Transverse colon (tissue), 3 donors: ENCODE measurements around the gene DCT.

ENCODE experiments used
- EP300 ChIP-seq: sonication (generic); formaldehyde crosslinking; IDR thresholded peaks from one replicate; pipeline ENCODE4 v1.6.1; 2017; ENCODE audit warnings: antibody characterized with exemption, low read depth
- TF ChIP-seq, protein P1 (sequence below), 5 experiments: fragments of 200-600 bp in 3 of 5; fragments of 450-650 bp in 2 of 5; sonication (generic) in 3 of 5; IDR thresholded peaks; 1 replicate in 2 of 5; 2 replicates in 3 of 5; pipeline ENCODE4 v1.5.1; 2016 to 2017; ENCODE audit warnings: antibody characterized with exemption in 5 of 5, inconsistent platforms in 3 of 5, mild to moderate bottlenecking in 2 of 5, moderate library complexity in 1 of 5

DNA sequence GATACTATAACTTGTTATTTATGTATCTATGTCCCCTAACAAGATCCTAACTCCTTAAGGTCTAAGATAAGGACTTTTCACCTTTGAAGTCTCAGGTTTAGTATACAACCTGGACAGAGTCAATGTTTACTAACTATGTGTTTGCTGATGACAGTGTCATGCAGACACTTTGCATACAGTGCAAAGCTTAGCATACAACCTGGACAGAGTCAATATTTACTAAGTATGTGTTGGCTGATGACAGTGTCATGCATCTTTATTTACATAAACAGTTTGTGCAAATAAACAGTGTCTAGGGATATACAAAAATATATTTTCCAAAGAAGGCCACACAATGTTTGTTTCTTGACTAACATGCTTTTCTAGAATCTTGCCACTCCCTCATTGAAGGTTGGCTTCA lies 34.7 kb downstream of the DCT start:
- TF ChIP-seq, protein P1, sequence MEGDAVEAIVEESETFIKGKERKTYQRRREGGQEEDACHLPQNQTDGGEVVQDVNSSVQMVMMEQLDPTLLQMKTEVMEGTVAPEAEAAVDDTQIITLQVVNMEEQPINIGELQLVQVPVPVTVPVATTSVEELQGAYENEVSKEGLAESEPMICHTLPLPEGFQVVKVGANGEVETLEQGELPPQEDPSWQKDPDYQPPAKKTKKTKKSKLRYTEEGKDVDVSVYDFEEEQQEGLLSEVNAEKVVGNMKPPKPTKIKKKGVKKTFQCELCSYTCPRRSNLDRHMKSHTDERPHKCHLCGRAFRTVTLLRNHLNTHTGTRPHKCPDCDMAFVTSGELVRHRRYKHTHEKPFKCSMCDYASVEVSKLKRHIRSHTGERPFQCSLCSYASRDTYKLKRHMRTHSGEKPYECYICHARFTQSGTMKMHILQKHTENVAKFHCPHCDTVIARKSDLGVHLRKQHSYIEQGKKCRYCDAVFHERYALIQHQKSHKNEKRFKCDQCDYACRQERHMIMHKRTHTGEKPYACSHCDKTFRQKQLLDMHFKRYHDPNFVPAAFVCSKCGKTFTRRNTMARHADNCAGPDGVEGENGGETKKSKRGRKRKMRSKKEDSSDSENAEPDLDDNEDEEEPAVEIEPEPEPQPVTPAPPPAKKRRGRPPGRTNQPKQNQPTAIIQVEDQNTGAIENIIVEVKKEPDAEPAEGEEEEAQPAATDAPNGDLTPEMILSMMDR (IDR thresholded peaks at IDR 0.05) = no peak
- no peak for TF ChIP-seq EP300
